ENCODE results near the gene REPS1.
"Not testable (repeated sequence)": the region's sequence is repeated elsewhere in the genome, so short reads cannot be mapped to it uniquely, and the experiment has no call there.

Gene REPS1

GRCh38 chr6:138971601-138972000 lies 16.5 kb downstream of the REPS1 start:
- DNase-seq (ENCODE audit: low spot score): no peak

DNA sequence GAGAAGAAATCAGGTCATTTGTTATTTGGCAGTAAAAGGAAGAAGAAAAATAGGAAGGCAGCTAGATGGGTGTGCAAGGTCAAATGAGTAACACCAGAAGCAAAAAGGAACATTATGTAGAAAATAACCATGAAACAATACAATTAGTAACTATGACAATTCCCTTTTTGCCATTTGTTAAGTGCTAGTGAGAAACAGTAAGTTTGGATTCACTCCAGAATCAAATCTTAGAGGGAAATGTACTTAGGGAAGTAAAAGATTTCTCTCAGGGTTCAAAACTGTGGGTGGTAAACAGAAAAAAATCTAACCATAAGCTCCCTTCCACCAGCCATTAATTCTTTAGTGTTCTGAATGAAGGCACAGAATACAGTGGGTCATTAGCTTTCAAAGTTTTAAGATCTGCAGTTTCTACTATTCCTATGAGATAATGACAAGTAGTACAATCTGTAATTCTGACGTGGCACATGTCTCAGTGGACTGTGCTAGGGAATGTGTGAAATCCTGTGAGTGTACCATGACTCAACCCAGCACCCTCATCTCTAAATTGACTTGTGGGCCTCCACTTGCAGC lies 17.1 kb downstream of the REPS1 start:
- no peak for DNase-seq (ENCODE audit: low spot score)

- DNase-seq (ENCODE audit: low spot score): no peak
Measured at GRCh38 chr6:138970159-138970558, 17.9 kb downstream of the REPS1 start.

GRCh38 chr6:138966870-138967269 lies 21.2 kb downstream of the REPS1 start:
- no peak for DNase-seq (ENCODE audit: low spot score)

DNA sequence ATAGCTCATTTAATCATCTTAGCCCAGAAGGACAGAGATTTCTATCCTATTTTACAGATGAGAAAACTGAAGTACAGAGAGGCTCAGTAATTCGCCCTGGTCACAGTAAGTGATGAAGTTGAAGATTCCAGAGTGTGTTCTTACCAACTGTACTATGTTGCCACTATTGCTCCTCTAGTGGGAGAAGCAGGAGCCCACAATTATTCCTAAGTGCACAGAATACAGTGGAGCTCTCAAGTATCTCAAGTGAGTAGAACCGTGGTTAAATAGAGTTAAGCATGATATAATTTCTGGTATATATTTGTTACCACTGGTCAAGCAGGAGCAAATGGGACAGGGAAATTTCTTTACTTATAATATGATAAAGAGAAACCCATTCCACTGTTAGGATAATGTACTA lies 22.1 kb downstream of the REPS1 start:
- no peak for DNase-seq (ENCODE audit: low spot score)

GRCh38 chr6:138965291-138965874 lies 22.7 kb downstream of the REPS1 start:
- DNase-seq (ENCODE audit: low spot score): no peak

- no peak for DNase-seq (ENCODE audit: low spot score)
Measured at GRCh38 chr6:138964012-138964411, 24.0 kb downstream of the REPS1 start.

DNA sequence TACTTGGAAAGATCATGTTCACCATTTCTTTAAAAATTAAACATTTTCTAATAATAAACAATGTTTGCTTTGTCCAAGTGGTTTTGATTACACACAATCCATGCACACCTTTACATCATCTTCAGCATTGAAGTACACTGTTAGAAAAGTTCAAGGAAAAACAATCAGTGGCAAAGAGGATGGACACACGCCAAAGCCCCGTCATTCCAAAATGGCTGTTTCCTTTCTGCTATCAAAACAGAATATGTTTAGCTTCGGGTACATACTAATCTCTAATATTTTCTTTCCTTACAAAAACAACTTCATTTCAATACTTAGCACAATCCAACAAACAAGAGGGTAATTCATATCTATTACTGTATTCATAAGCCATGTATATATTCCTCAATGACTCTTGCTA lies 24.5 kb downstream of the REPS1 start:
- DNase-seq (ENCODE audit: low spot score): no peak

- no peak for DNase-seq (ENCODE audit: low spot score)
Measured at GRCh38 chr6:138963119-138963518, 24.9 kb downstream of the REPS1 start.

GRCh38 chr6:138959521-138959920 lies 28.5 kb downstream of the REPS1 start:
- no peak for DNase-seq (ENCODE audit: low spot score)

DNA sequence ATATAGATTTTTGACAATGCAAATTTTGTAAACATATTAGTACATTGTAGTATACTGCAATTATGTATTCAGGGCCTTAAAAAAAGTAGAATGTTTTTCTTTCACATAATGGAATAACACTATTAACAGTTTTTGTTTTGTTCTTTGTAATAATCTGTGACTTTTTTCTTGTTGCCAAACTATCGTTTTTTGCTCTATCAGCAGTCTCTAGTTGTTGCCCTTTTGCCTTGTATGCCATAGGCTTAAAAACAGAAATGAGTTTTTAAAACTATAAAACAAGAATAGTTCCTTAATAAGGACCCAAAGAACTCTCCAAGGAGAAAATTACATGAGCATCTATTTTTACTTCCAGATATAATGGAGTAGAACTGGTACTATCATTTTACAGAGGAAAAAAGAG lies 29.5 kb downstream of the REPS1 start:
- no peak for DNase-seq (ENCODE audit: low spot score)

DNA sequence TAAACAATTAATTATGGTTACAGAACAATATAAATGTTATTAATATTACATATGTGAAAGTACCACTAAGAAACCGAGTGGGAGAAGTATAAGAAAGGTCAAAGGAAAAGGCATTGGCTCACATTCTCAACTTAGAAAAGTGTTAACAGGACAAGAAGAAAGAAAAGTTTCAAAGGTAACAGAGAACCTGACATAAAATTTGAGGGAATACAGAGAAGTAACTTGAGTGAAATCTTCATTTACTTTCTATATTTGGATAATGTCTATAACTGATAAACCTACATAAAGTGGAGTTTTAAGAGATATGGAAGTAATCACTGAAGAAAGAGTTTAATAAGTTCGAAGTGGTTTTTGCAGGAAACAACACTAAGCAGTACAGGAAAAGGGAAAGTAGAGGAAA lies 30.1 kb downstream of the REPS1 start:
- DNase-seq (ENCODE audit: low spot score): no peak

DNA sequence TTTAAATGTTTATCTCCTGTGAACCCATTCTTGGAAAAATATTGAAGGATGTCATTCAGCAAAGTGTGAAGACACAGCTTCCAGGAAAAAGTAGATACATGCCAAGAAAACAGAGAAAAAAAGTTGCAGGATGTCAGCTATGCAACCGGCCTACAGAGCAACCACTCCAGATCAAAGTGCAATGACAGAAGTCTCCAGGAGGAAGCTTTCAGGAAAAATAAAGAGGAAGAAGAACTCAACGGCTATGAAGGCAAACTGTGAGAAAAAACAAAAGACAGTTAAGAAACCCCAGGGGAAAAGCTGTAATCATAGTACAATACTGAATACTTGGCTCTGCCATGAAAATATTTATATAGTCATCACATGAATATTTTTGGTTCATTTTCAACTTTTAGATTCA lies 30.6 kb downstream of the REPS1 start:
- no peak for DNase-seq (ENCODE audit: low spot score)

DNA sequence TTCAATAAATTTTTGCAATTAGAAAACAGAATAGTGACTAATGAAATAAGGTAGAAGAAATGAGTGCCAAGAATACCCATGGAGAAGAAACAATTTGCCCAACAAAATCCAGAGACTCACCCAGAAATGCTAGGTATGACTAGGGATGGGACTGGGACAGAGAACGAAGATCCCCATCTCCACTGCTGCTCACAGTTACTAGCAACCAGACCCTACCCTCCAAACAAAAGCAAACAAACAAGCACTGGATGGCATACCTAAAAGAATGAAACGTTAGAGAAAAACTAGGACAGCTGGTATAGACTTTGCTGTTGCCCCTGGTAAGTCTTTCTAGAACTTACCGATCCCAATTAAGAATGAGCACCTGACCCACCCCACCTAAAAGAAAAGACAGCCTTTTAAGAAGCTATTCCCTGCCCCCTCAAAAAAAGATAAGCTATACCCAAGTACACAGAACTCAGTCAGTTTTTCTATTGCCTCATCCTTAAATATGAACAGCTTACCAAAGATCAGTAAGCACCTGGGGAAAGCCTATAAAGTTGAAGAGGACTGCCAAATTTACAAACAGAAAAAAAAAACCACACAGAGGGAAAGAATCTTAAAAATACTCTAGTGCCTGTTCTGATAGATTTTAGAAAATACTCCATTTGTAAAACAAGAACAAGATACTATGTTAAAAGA lies 31.7 kb downstream of the REPS1 start:
- no peak for DNase-seq (ENCODE audit: low spot score)

DNA sequence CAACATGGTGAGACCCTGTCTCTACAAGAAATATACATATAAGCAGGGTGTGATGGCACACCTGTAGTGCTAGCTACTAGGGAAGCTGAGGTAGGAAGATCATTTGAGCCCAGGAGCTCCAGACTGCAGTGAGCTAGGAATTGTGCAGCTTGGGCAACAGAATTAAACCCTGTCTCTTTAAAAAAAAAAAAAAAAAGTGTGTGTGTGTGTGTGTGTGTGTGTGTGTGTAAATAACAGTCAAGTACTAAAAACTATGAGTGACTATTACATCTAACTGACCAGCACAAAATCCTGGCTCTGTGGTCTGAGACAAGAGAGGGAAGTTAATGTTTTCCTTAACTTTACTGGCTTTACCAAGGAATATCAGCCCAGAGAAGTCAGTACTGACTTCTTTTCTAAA lies 32.8 kb downstream of the REPS1 start:
- no peak for DNase-seq (ENCODE audit: low spot score)

DNA sequence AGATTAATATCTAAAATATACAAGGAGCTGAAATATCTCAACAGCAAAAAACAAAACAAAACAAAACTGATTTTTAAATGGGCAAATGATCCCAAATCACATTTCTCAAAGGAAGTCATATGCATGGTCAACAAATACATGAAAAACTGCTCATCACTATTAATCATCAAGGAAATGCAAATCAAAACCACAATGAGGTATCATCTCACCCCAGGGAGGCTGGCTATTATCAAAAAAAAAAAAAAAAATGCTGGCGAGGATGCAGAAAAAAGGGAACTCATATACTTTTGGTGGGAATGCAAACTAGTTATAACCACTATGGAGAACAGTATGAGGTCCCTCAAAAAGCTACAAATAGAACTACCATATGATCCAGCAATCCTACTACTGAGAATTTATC lies 34.6 kb downstream of the REPS1 start:
- no peak for DNase-seq (ENCODE audit: low spot score)

DNA sequence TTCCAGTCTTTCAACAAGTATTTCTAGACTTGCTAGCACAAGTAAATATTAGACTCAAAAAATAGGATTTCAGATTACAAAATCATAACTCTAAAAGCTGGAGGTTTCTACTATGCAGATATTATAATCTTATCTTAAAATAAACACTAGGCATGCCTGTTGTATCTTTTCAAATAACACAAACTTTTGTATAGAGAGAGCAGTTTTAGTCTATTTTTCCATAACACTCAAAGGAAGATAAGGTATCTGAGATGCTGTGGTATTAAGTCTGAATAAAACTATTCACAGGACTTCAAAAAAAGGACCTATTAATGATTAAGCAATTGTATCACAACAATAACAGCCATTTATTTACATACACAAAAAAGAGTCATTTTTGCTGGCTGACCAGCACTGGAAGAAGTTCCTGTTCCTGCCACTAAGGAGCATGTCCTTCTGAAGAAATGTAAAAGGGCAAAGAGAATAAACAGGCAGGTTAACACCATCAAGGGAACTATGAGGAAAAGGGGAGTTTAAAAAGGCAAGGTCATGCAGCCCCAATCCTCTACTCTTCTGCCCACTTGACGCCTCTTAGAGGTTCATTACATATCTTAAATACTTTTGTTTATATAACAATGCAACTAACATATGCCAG lies 39.4 kb downstream of the REPS1 start:
- no peak for DNase-seq (ENCODE audit: low spot score)

GRCh38 chr6:138948004-138948403 lies 40.0 kb downstream of the REPS1 start:
- no peak for DNase-seq (ENCODE audit: low spot score)

DNA sequence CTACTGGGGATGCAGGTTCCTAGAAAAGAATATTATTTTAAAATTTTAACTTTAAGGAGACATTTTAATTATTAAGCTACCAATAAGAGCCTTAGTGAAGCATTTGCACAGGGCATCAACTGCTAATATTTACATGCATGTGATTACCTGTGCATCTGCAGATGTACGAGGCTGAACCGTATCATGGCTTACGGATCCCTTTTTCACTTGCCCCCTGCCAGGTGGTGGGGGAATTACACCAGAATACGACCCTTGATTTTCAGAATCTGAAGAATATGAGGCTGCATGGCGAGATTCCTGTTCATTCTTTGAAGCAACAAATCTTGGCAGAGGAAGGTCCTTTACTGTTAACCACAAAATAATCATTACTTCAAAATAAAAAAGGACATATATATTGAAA lies 42.7 kb downstream of the REPS1 start:
- peak; percentile 34 for DNase-seq (ENCODE audit: low spot score)

DNA sequence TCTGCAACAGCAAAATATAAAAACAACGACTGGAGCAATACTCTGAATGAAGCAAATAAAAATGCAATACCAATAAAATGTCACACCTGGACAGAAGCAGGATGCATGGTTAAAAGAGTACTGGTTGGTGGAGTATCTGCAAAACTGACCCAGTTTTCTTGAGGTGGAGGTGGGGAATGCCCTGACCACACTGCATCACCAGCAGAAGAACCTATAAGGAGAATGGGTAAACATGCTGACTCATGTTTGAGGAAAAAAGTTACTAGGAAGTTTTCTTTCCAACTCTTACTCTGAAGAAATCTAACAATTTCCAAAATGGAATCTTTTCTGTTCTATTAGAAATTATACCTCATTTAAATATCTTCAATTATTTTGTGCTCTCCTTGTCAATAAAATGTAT lies 43.6 kb downstream of the REPS1 start:
- no peak for DNase-seq (ENCODE audit: low spot score)

- DNase-seq (ENCODE audit: low spot score): no peak
Measured at GRCh38 chr6:138943089-138943625, 44.9 kb downstream of the REPS1 start.

GRCh38 chr6:138936873-138937272 lies 51.2 kb downstream of the REPS1 start:
- not testable (repeated sequence) for DNase-seq (ENCODE audit: low spot score)

- no peak for DNase-seq (ENCODE audit: low spot score)
Measured at GRCh38 chr6:138931660-138932059, 56.4 kb downstream of the REPS1 start.

All from D341Med (cell line).